DMS153 treated with DMSO at 0.1 percent for 48 hours (cell line): ENCODE data around the gene CAMK2A.

Experiments used
- DNase-seq: peaks from one replicate; lab custom pipeline; 2025; ENCODE audit not compliant: unreplicated experiment; lab: John Stamatoyannopoulos, UW

The CAMK2A gene

GRCh38 chr5:150189728-150190502, 99.7 kb downstream of the CAMK2A start, which contains the start of gene SLC6A7:
SLC6A7 (plus strand) TSS chr5:150190062; CDS start chr5:150190328, 266 bp downstream.
- no peak for DNase-seq

GRCh38 chr5:150189326-150189725, 100.2 kb downstream of the CAMK2A start:
- DNase-seq: no peak

- DNase-seq: no peak
Measured at GRCh38 chr5:150188146-150188842, 101.3 kb downstream of the CAMK2A start.

GRCh38 chr5:150186897-150187296, 102.7 kb downstream of the CAMK2A start:
- DNase-seq: no peak

GRCh38 chr5:150186137-150186536, 103.4 kb downstream of the CAMK2A start:
- no peak for DNase-seq

- DNase-seq: no peak
Measured at GRCh38 chr5:150184990-150185912, 104.3 kb downstream of the CAMK2A start.

GRCh38 chr5:150184006-150184405, 105.6 kb downstream of the CAMK2A start:
- DNase-seq: no peak

GRCh38 chr5:150183436-150183835, 106.1 kb downstream of the CAMK2A start:
- no peak for DNase-seq

GRCh38 chr5:150182774-150183173, 106.8 kb downstream of the CAMK2A start:
- DNase-seq: no peak

- no peak for DNase-seq
Measured at GRCh38 chr5:150181766-150182545, 107.6 kb downstream of the CAMK2A start.

- no peak for DNase-seq
Measured at GRCh38 chr5:150181027-150181426, 108.5 kb downstream of the CAMK2A start.

- no peak for DNase-seq
Measured at GRCh38 chr5:150180241-150181026, 109.1 kb downstream of the CAMK2A start.

GRCh38 chr5:150179019-150179620, 110.5 kb downstream of the CAMK2A start:
- no peak for DNase-seq

- no peak for DNase-seq
Measured at GRCh38 chr5:150178262-150178661, 111.3 kb downstream of the CAMK2A start.

GRCh38 chr5:150177721-150178120, 111.9 kb downstream of the CAMK2A start:
- DNase-seq: no peak

- DNase-seq: no peak
Measured at GRCh38 chr5:150176745-150177477, 112.7 kb downstream of the CAMK2A start.

GRCh38 chr5:150175536-150175935, 114.0 kb downstream of the CAMK2A start:
- DNase-seq: no peak

GRCh38 chr5:150175076-150175475, 114.5 kb downstream of the CAMK2A start:
- no peak for DNase-seq

- no peak for DNase-seq
Measured at GRCh38 chr5:150174285-150174684, 115.3 kb downstream of the CAMK2A start.
